Fibroblast of mammary gland (primary cell): ENCODE results near the gene FGGY.
A peak's percentile ranks its signal among the peaks of the same experiment; 100 is the strongest.

ENCODE experiments used
- DNase-seq: peaks from one replicate; pipeline ENCODE4 v3.0.0-alpha.2; 2010; ENCODE audit warnings: low read depth
- H3K4me3 ChIP-seq: 2 replicates; pipeline ENCODE4 v1.5.1; 2011; ENCODE audit warnings: low read depth, mild to moderate bottlenecking, low read length, moderate library complexity; ENCODE audit not compliant: control insufficient read depth
- TF ChIP-seq, protein P1 (sequence below): conservative IDR thresholded peaks from 2 replicates; pipeline ENCODE4 v1.5.1; 2011; ENCODE audit warnings: low read depth, low read length, inconsistent platforms; ENCODE audit not compliant: control insufficient read depth, insufficient read depth

FGGY gene

GRCh38 chr1:59541891-59542290 is 245.0 kb downstream of the FGGY start:
- TF ChIP-seq, protein P1, sequence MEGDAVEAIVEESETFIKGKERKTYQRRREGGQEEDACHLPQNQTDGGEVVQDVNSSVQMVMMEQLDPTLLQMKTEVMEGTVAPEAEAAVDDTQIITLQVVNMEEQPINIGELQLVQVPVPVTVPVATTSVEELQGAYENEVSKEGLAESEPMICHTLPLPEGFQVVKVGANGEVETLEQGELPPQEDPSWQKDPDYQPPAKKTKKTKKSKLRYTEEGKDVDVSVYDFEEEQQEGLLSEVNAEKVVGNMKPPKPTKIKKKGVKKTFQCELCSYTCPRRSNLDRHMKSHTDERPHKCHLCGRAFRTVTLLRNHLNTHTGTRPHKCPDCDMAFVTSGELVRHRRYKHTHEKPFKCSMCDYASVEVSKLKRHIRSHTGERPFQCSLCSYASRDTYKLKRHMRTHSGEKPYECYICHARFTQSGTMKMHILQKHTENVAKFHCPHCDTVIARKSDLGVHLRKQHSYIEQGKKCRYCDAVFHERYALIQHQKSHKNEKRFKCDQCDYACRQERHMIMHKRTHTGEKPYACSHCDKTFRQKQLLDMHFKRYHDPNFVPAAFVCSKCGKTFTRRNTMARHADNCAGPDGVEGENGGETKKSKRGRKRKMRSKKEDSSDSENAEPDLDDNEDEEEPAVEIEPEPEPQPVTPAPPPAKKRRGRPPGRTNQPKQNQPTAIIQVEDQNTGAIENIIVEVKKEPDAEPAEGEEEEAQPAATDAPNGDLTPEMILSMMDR = no peak
- DNase-seq = no peak
- no peak overlapping the region for H3K4me3 ChIP-seq

- no peak for DNase-seq
- TF ChIP-seq, protein P1 = no peak
- no peak overlapping the region for H3K4me3 ChIP-seq
Observed at GRCh38 chr1:59543211-59543668, 246.3 kb downstream of the FGGY start.

DNA sequence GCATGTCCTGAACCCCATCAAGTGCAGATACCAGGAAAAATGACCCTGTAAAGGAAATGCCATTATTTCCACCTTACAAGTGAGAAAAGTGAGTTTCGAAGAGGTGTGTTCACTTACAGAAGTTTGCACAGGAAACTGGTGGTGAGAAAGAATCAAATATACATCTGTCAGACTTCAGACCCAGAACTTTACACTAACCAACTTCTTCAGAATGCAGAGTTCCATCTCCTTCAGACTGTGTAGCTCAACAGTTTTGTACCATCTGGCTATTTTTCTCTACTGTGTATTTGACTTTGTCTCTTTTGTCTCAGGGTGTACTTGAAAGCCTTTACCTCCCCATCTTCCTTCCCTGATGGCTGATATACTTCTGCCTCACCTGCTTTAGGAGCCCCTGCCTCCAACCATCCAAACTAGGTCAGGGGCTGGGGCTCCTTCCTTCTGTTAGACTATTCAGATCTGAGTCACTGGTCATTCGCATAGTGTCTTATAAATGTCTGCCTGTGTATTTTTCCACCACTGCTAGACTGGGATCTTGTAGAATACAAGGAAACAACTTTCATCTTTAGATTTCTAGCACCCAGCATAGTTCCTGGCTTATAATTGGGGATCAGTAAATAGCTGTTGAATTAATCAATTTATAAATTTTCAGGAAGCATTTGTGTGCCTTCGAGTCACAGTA is 247.9 kb downstream of the FGGY start:
- TF ChIP-seq, protein P1 = no peak
- no peak for DNase-seq

GRCh38 chr1:59545830-59546229 is 248.9 kb downstream of the FGGY start:
- no peak overlapping the region for H3K4me3 ChIP-seq
- TF ChIP-seq, protein P1 = no peak
- no peak for DNase-seq

More for the DNA sequence above, 247.9 kb downstream of the FGGY start:
- no peak overlapping the region for H3K4me3 ChIP-seq

DNA sequence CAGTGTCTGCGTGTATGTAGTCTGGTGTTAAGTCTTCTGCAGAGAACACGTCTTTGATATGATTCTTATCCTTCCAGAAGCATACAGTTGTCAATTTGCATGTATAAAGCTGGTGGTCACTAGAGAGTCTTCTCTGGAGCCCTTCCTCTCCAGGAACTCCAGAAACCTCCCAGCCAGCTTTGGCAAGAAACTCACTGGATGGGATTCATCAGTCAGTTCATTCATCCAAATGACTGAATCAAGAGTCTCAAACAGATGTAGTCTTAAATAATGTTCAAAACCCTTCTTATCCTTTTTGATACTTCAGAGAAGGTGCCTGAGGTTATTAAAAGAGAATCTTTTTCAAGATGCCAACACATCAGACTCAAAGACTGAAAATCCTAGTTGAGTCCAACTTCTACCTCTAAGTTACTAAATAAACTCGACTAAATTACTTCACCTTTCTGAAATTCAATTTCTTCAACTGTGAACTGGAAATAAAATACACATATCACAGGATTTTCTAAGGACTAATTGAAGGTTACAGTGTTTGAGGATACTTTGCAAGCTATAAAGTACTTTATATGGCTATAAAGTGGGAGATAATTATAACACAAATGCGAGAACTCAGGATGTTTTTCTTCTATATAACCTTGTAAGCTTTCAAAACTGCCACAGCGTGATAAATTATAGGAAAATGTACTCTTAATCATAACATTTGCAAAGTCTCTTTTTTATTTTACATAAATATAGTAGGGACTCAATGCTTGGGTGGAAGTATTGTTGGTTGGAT is 252.4 kb downstream of the FGGY start:
- no peak for DNase-seq
- TF ChIP-seq, protein P1 = no peak
- H3K4me3 ChIP-seq = no peak overlapping the region

DNA sequence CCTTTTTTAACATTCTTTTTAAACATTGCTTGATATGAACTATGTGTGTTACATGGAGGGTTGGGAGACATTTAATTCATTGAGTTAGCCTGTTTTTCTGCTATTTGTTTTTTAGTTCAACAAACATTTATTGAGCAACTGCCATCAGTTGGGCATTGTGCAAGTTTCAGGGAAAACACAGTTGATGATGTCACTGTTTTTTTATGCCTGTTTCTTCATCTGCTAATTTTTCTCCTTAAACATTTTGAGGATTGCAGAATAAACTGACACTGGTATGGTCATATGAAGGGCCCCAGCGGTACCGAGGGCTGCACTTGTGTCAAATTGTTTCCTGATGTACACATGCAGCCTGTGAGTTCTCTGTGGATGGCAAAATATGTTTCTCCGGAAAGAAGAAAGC is 253.0 kb downstream of the FGGY start:
- TF ChIP-seq, protein P1 = no peak
- H3K4me3 ChIP-seq = no peak overlapping the region
- DNase-seq = peak; percentile 91

GRCh38 chr1:59552007-59552406 is 255.1 kb downstream of the FGGY start:
- no peak overlapping the region for H3K4me3 ChIP-seq
- TF ChIP-seq, protein P1 = no peak
- DNase-seq = no peak
